AG09319 (cell line): Measurements from ENCODE around the gene HIF3A.

ENCODE experiments used
- DNase-seq: peaks from one replicate; pipeline ENCODE4 v3.0.0-alpha.2; 2010; ENCODE audit warnings: low read depth; ENCODE audit errors: extremely low read depth
- CTCF ChIP-seq: IDR thresholded peaks from 2 replicates; pipeline ENCODE4 v1.5.1; 2011; ENCODE audit warnings: low read depth, mild to moderate bottlenecking, inconsistent platforms, low read length, moderate library complexity

The HIF3A gene

GRCh38 chr19:46284635-46285034 lies 12.2 kb upstream of the HIF3A start:
- no peak for DNase-seq
- no peak for TF ChIP-seq CTCF

GRCh38 chr19:46287585-46287984 lies 9.3 kb upstream of the HIF3A start:
- DNase-seq = no peak
- no peak for TF ChIP-seq CTCF

DNA sequence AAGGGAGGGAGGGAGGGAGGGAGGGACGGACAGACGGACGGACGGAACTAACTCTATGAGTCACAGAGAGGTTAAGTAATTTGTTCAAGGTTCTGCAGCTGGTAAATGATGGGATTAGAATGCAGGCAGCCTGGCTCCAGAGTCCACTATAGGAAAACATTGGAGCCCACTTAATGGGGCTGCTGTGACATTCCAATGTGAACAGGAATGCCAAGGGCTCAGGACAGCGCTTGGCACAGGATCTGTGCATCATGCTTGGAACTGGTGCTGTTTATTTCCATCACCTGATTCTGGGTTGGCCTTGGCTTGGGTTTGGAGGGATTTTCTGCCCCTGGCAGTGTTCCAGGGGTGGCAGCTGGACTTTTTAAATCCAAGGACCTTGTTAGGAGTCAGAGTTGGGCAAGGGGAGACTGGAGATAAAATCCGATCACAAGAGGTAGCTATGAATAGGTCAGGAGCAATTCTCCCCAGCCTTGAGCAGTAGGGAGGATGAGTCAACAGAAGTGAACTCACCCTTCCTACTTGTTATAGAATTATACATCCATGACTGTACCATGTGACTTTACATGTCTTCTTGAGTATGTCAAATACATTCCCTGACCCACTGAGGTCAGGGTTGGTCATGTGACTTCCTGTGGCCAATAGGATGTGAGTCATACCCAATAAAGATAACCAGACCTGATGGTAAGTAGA lies 7.8 kb upstream of the HIF3A start:
- peak; percentile 10 for DNase-seq
- TF ChIP-seq CTCF = no peak

DNA sequence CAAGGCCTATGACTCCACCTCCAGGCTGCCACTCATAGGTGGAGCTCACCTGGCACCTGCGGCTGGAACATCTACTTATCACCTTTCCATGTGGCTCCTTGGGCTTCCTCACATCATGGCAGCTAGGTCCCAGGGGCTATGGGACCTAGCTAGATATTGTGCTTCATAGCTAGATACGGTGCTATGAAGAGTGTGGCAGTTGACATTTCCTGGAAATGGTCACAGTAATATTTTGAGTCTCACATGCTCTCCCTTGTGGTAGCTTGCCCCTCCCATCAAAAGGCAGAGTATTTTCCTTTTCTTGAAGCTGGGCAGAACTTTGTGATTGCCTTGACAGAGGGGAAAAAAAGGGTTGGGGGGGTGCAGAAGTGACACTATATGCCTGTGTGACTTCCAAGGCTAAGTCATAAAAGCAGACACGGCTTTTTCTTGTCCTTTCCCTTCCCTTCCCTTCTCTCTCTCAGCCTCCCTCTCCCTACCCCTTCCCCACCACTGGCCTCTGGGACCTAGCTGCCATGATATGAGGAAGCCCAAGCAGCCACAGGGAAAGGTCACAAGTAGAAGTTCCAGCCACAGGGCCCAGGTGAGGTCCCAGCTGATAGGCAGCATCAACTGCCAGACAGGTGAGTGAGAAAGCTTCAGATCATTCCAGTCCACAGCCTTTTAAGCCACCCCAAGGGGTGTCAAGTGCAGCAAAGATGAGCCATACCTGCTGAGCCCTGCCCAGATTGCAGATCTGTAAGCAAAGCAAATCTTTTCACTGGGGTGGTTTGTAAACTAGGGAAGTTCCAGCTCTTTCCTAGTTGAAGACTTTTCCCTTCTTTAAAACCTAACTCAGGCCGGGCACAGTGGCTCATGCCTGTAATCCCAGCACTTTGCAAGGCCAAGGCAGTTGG lies 6.9 kb upstream of the HIF3A start:
- DNase-seq = no peak
- TF ChIP-seq CTCF = no peak

DNA sequence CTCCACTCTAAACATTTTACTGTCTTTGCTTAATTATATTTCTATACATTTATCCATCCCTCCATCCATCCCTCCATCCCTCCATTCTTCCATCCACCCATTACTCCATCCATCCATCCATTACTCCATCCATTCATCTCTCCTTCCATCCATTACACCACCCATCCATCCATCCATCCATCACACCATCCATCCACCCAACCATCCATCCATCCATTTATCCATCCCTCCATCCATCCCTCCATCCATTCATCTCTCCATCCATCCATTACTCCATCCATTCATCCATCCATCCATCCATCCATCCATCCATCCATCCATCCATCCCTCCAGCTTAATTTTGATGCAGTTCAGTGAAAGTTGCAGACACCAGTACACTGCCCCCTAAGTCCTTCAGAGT lies 5.0 kb upstream of the HIF3A start:
- DNase-seq = no peak
- TF ChIP-seq CTCF = no peak

DNA sequence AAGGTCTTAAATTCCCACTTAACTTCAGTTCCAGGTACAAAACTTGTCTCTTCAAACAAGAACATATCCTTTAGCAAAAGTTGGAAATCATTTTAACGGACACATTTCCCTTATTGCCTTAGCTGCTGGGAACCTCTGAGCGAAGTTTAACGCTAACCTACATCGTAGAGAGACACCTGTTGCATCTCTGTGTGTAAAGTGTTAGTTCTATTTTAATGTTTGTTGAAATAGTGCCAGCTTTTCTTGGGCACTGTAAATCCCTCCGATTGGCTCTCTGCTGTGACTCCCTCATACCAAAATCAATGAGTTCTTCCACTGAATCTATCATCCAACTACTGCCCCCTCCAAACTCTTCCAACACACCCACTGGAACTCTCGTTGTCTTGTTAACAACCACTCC lies 2.3 kb upstream of the HIF3A start:
- no peak for TF ChIP-seq CTCF
- no peak for DNase-seq
